GM04504 (cell line): ENCODE measurements around the gene DCK.

ENCODE experiments used
- DNase-seq: peaks from one replicate; pipeline ENCODE4 v3.0.0-alpha.2; 2012; ENCODE audit warnings: low read depth

The DCK gene

DNA sequence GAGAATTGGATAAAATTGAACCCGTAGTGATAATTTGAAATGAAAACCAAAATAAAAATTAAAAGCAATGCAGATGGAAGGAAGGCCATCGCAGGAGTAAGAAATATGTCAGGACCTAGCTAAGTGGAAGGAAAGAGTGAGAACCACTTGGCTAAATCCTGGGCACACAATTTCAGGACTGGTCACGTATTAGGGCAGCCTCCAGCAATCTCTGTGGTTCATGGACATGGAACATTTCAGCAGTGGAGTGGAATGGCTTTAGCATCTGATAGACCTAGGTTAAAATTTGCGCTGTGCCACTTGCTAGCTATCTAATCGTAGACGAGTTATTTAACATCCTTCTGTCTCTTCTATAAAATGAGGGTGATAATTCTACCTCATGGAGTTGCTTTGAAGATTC is 71.1 kb downstream of the DCK start:
- DNase-seq = no peak

DNA sequence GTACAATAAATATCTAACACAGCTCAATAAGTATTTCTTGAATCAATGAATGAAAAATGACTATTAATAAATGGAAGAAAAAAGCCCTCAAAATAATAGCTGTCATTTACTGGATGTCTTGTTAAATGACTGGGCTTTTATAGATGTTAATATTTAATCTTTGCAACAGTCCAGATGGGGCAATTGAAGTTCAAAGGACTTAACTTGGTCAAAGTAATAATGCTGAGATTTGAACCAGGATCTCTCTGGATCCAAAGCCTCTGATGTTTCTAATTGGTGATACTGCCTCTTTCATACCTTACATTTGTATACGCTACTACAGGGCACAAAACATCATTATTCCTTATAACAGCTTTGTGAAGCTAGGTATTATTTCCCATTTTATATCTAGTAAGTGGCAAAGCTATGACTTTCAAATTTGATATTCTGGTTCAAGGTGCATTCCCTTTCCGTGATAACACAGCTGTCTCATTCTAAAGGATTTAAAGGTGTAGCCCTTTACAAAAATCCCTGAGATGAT is 72.6 kb downstream of the DCK start:
- DNase-seq = no peak

DNA sequence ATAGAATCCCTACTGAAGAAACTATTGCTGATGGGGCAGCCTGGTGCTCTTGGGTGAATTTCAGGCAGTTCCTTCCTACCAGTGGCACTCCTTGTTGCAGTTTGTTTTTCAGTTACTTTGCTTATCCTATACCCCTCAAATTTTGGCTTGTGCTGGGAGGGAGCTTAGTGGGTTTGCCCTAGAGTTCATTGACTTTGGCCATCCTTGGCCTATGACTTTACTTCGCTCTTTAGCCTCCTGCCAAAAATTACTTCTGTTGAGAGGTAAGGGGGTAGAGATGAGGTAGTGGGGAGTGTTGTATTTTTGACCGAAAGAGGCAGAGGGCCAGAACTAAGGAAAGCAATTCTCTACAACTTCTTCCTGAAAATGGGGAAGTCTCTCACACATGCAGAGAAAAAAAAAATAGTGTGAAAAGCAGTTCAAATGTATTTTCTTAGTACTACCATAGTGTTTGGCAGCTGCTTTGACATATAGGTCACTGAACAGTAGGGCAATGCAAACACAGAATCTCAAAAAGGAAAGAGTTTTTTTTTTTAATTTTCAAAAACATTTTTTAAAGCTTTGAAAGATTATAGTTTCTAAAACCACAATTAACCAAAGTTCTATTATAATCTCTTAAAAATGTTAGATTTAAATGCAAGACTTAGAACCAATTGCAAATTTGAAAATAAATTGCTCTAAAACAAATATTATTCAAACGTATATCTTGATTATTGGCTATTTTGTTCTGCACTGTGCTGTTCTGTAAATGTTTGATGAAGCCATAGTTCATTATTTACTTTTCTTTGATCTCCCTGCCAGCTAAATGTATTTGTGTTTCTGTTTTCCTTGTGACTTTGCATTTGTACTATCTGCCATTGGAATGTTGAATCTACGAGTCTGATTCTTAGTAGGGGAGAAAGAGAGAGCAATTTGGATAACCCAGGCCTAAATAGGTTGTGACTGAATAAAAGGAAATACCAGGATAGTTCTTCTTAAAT is 73.6 kb downstream of the DCK start:
- DNase-seq = no peak

DNA sequence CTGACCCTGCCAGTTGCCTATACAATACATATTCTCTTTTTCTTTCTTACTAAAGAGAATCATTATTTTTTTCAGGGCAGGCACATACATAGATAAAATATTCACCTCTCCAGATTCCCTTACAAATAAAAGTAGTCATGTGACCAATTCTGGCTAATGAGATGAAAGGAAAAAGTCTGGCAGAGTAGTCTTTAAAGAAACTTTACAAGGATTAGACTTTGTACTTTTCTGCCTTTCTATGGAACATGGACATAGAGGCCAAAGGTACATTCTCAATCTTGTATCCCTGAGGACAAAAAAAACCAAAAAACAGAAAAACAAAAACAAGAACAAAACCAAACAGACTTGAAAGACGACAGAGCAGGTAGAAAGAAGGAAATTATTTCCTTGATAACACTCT is 75.6 kb downstream of the DCK start:
- no peak for DNase-seq

DNA sequence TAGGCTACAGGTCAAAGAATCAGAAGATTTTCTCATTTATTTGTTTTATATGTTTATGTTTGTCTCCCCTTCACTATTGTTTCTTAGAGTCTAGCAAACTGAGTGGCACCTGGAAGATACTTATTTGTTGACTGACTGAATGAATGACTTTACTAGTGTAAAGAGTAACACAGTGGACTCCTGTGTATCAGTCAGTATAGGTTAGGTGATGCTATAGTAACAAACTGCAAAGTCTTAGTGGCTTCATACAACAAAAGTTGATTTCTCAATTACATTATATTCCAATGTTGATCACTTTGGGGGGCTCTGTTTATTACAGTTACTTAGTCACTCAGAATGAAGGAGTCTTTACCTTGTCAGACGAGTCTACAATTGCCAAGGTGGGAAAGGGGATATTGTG is 76.6 kb downstream of the DCK start:
- DNase-seq = no peak

DNA sequence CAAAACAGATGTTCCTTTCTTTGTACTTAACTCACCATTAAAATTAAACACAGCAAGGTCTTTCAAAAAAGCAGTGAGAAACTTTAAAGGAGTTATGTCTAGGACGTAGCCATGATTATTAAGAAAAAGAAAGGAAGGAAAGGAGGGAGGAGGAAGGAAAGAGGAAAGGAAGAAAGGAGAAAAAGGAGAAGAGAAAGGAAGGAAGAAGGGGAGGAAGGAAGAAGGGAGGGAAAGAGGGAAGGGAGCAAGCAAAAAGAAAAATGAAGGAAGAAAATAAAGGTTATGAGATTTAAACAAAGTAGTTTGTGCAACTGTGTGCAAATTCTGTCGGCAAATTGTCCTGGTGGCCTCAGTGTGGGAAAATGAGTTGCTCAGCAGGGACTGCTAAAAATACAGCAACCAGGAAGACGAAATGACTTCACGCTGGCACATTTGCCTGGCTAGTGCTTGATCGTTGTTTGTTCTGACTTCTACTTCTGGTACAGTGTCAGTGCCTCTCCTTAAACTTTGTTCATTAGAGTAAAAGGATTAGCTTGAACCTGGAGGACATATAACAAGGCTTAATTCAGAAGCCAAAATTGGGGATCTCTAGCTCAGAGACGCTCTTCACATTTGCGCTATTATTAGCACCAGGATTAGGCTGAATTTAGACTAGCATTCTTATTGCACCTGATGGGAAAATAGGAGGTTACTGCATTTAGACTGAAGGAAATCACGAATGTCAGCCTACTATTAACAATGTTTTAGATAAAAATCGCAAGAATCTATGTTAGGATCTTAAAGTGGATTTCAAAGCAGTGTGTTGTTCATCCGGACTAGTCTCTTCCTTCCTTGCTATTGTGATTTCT is 81.2 kb downstream of the DCK start:
- DNase-seq = peak; percentile 5
